OCI-LY7 (cell line): ENCODE measurements around the gene RBP7.

ENCODE experiments used
- CTCF ChIP-seq: fragments of 200-600 bp; sonication (generic); conservative IDR thresholded peaks from 2 replicates; pipeline ENCODE4 v1.5.1; 2014; ENCODE audit warnings: mild to moderate bottlenecking, antibody characterized with exemption, low read length, moderate library complexity, mixed read lengths
- EZH2phosphoT487 ChIP-seq: fragments of 200-600 bp; sonication (generic); IDR thresholded peaks from 2 replicates; pipeline ENCODE4 v1.6.1; 2018; ENCODE audit warnings: low read depth, borderline replicate concordance, mild to moderate bottlenecking, mixed run types, antibody characterized with exemption, low read length, moderate library complexity, mixed read lengths

- TF ChIP-seq CTCF = no peak
- no peak for TF ChIP-seq EZH2phosphoT487
Measured at GRCh38 chr1:10001016-10001665, 4.1 kb downstream of the RBP7 start.
